NCI-H345 treated with DMSO at 0.1 percent for 48 hours (cell line): Measurements from ENCODE around the gene ASTL.

ENCODE experiments used
- DNase-seq: peaks from one replicate; lab custom pipeline; 2025; ENCODE audit not compliant: unreplicated experiment; lab: John Stamatoyannopoulos, UW

The ASTL gene

DNA sequence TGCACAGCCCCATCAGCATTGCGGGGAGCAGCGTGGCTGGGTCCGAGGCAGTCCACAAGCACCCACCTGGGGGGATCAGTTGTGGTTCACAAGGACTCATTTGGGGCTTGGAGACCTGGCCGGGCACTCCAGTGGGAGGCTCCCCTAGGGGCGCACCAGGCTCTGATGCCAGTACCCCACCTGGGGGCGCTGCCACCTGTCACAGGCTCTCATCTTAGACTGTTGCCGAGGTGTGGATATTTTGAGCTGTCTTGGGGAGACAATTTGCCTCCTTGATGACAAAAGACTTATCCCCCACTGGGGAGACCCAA lies 25.0 kb downstream of the ASTL start:
- no peak for DNase-seq

DNA sequence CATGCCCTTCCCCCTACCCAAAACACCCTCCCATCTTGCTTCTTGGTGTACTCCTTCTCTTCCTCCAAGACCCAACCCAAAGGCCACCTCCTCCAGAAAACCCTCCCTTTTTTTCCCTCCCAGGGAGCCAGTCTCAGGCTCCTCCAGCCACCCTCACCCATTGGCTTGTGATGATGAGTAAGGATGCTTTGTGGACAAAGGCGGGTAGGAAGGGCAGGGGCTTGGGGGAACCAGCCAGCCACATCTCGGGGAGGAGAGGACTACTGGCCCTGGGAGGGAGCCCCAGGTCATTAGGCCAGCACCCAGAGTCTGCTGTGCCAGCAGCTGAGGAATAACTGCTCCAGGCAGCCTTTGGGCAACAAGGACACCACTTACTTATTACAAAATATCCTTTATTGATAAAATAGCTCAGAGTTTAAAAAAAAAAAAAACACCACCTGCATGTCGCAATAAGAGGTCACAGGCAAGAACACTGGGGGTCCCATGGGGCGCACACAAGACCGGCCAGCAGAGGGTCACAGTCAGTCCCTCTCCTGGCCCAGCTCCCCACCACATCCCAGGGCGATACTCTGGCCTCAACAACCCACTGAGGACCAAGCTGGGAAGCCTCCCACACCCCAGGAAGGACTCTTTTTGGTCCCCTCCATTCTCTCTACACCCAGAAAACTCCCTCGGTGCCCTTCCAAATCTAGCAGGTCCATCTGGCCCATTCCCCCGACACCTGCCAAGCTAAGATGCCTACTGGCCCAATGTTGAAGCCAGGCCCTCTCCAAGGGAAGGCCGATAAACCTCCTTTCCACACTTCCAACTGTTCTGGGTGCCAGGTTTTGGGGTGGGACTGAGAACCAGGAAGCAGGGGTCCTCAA lies 25.6 kb downstream of the ASTL start:
- no peak for DNase-seq

DNA sequence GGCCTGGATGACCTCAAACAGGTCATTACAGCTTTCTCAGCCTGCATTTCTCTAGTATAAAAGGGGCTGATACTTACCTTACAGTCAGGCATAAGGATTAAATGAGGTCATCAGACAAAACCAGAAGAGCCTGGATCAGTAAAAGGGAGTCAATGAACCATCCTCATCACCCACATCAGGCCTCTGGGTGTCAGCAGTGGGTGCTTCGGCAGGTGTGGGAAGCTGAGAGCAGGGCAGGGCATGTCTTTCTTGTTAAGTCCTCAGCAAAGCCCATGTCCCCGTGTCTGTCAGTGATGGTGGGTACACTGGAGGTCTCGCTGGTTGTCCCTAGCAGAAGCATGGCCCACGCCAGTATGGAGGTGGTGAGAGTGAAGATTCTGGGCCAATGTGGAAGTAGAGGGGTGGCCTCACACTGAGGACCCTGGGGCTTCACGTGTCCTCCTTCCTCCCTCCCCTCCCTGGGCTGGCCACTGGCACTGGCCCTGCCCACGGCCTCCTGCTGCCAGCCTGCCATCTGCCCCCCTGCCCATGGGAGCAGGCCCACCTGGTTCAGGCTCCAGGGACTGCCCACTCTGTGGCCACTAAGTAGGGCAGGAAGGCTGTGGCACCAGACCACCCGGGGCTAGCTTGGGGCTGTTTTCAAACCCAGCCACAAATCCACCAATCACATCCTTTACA lies 26.3 kb downstream of the ASTL start:
- no peak for DNase-seq

DNA sequence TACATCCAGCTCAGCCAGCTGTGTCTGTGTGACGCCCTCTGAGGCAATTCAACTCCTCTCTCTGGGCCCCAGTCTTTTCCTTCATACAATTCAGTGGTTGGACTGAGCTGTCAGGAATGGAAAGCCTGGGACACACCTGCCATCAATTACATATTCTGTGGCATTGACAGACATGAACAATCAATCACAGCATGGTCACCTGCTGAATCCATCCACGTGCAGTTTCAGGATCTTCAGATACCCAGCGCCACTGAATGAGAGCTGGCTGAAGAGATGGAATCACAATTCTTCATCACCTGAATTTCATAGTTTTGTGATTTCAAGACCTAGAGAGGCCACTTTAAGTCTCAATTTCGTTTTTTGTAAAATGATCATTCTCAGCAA lies 27.1 kb downstream of the ASTL start:
- no peak for DNase-seq

DNA sequence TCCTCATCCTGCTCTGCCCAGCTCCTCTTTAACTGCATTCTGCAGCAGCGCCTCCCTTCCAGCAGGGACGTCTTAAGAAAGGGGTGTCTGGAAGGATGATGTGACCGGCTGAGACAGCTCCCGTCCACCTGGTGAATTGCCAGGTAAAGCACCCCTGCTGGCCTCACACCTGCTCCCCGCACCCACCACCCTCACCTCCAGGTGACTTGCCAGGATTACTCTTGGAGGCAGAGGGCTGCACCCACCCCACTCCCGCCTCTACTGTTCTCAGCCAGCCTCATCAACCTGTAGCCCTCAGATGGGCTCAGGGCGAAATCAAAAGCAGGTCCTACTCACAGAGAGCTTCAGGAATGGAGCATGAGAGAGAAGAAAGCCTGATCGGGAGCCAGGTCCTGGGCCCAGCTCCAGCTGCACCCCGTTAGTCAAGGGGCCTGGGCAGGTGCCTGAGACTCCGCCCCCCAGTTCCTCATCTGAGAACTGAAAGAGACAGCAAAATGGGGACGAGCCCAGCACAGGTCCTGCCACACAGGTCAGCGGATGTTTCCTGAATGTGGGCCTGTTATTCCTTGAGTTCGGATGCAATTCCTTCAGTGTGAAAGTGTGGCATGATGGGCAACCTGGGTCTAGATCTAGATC lies 27.6 kb downstream of the ASTL start:
- DNase-seq = no peak

DNA sequence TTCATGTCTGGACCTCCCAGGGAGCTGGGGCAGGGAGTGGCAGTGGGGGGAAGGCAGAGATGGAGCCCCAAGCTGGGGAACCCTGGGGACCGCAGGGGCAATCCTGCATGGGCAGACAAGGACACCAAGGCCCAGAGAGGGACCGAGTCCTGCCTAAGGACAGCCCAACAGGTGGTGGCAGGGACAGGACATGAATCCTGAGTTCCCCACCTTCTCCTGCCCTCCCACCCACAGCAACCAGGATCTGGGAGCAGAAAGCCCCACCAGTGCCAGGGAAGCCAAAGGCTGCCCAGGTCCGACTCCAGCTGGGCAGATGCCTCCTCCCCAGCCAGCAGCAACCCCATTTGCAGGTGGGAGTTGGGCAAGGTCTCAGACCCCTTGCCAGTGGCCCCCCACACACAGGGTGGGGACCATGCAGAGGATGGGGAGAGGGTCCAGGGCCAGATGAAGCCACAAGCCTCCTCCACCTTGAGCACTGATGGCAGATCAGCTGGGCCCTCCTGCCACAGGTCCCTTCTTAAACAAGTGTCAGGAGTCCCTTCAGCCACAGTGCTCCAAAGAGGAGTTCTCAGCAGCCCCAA lies 28.3 kb downstream of the ASTL start:
- DNase-seq = no peak

DNA sequence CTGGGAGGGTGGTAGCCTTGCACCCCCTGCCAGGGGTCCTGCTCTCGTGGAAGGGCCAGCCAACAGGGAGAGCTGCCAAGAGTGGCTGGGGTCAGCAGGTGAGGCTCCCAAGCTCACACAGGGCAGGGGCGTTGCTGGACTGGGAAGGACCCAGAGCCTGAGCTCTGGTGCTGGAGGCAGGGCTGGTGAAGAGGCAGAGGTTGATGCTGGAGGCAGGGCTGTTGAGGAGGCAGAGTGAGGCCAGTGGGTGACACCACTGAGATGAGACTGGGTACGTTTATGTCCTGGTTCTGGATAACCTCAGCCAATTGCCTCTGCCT lies 29.0 kb downstream of the ASTL start:
- no peak for DNase-seq

DNA sequence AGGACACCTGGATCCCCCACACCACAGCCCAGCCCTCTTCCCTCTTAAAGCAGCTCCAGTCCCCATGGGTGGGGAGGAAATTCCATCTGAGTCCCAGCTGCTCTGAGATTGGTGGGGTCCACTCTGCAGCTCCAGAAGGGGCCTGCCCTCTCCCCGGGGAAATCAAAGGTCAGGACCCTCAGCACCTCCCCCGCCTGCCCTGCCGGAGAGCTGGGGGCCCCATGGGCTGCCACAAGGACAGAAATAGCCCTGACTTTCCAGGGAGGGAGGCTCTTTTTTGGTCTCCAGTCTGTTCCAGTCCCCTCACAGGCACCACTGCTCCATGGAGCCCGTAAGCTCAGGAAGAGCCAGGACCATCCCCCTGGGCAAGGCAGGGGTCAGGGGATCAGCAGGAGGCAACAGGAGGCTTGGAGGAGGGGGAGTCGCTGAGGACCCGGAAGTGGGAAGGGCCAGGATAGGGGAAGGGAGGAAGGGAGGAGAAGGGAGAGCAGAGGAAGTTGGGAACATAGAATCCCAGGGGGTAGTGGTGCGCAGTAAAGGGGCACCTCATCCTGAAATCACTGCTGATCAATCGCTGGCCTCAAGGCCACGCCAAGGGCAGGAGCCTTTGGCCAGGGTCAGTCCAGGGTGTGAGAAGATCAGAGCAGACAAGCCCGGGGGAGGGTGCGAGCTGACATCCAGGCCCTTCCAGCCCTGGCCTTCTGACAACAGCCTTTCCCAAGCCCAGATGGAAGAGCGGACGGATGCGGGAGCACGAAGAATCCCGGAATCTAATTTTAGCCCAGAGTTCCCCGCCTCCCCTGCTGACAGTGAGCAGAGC lies 29.6 kb downstream of the ASTL start:
- DNase-seq = no peak

DNA sequence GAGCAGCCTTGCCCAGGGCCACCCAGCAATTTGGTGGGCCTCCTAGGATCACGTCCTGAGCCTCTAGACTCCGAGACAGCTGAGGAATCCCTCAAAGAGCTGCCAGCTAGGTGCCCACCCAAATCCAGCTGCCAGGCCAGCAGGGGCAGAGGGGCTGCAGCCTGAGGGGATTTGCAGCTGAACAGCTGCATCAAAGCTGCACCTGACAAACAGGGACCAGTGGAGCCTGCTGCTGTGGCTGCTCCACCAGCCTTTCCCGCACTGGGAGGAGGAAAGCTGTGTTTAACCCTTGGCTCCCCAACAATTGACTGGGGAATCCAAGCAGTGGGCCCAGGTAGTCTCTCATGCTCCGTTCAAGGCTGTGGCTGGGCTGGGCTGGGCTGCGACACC lies 30.2 kb downstream of the ASTL start:
- DNase-seq = no peak

DNA sequence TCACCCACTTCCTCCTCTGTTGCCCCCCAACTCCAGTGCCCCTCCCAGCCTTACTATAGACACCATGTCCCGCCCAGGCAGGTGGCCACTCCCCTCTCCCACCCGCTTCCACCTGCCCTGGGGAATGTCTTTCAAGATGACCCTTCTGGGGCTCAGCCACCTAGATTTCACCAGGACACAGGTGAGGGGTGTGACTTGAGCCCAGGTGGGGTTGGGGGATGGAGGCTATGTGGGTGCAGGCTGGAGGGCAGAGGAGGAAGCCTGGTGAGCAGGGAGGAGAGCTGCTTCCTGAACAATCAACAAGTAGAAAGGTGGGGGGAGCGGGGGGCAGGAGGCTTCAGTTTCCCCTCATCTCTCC lies 30.6 kb downstream of the ASTL start:
- DNase-seq = no peak

DNA sequence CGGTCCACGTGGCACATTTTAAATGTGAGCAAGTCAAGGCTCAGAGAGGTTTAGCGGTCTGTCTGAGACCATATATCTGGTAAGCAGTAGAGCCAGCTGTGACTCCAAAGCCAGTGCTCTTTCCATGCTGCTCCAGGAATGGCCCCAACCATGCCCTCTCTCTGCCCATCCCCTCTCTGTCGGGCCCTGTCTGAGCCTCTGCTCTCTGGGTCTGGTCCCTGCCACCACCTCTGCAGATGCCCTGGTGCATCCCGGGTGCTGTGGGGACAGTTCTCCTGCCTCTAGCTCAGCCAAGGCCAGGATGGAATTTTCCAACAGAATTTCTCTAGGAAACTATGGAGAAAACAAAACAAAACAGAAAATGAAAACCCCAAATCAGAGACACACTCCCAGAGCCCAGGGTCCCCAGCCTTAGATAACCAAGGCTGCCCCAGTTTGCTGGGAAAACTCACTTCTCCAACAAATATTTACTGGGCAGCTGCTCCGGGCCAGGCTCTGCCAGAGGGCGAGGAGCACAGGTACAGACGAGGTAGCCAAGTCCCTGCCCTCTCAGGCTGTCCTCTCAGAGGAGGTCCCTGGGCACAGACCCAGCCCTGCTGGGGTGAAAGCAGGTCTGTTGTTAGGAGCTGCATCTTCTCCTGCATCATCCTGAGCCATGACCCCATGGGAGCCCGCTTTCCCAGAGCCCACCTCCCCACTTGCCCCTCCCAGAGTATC lies 31.2 kb downstream of the ASTL start:
- no peak for DNase-seq

DNA sequence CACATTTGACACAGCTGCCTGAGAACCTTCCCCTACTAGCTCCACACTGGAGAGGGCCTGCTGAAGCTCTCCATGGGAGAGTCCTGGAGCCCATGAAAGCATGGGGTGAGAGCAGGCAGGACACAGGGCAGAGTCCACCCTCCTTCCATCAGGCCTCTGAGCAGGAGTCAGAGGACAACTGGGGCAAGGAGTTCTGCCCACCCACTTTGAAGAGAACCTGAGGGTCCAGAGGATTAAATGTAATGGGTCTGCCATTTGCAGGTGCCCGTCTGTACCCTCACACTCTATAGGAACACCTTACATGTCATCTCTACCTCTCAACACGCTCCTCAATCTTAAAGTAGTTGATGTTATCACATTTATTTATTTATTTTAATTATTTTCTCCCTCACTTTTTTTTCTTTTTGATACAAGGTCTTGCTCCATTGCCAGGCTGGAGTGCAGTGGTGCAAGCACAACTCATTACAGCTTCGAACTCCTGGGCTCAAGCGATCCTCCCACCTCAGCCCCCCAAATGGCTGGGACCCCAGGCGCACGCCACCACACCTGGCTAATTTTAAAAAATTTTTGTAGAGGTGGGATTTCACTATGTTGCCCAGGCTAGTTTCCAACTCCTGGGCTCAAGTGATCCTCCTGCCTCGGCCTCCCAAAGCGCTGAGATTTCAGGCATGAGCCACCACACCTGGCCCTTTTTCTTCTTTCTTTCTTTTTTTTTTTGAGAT lies 32.1 kb downstream of the ASTL start:
- no peak for DNase-seq

DNA sequence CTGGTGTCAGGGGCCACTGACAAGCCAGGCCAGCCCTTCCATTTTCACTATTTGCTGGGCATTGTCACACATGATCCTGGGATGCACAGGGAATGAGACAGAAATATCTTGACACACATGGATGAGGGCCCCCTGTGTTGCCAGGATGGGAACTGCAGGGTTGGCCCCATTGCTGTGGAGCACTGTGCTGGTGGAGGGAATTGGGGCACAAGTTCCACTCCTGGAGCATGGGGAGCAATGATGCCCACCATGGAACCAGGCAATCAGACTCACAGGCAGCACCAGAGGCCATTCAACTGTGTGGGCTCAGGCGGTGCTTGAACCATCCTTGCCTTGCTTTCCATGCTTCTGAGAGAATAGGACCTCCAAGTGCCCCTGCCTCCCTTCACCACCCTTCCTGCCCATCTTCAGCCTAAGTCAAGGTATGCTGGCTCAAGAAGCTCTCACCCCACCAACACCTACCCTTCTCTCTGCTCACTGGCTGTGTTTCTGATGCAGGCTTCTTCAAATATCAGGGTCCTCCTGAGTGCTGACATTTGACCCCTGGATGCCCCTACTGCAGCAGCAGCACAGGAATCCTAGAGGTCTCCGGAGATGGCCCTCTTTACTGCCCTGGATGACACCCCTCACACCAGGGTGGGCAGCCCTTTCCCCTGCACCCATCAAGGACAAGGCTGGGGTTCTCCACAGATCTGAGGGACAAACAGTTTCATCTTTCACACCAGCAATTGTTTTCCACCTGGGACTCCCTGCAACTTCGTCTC lies 33.0 kb downstream of the ASTL start:
- no peak for DNase-seq

DNA sequence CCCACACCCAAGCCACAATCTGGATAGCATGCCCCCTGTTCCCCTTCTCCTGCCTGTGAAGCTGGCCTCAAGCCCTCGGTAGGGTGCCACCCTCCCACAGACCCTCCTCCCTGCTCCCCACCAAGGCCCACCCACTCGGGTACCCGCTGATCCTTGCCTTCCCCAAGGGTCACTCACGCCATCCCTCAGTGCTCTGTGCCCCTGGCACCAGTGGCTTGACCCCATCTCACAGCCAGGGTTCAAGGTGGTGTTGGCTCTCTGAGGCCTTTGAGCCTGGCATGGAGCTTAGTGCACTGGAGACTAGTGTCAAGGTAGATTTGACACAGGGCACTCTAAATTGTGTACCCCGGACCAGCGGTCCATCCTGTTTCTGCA lies 33.8 kb downstream of the ASTL start:
- no peak for DNase-seq

DNA sequence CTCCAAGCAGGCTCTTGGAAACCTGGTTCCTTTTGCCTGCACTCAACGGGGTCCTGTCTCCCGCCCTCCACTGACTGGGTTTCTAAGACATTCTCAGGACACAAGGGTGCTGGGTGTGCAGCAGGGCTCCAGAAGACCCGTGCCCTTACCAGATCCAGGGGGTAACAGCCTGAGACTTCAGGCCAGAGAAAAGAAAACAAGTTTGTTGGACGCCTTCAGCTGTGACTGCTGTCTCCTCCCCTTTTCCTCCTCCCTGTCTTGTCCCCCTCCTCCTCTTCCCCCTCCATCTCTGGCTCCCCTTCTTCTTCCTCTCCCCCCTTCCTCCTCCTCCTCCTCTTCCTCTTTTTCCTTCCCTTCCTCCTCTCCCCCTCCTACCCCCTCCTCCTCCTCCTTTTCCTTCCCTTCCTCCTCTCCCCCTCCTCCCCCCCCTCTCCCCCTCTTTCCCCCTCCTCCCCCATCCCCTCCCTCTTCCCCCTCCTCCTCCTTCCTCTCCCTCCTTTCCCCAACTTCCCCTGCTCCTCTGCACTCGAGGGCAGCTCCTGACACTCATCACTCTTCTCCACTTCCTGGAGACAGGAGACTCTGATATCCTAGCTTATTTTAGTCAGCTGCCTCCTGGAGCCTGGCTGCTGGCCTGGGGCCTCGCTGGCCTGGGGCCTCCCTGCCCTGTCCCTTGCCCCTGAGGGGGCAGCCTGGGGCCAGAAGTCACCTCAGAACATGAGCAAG lies 34.4 kb downstream of the ASTL start:
- no peak for DNase-seq

DNA sequence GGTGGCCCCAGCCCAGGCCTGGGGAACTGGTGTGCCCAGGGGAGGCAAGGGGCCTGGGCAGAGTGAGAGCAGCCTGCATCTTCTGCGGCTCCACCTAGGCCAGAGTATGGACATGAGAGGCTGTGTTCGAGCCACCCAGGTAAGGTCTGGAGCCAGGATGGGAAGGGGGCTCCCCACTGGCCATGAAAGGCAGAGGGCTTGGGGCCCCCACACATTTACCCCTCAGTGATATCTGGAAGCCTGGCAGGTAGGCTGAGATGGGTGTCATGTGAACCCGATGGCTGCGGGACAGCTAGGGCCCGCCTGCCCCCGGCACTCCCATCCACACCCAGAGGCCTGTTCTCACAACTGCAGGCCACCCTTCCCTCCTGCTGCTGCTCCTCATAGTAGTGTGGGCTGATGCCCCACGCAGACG lies 35.1 kb downstream of the ASTL start:
- no peak for DNase-seq

DNA sequence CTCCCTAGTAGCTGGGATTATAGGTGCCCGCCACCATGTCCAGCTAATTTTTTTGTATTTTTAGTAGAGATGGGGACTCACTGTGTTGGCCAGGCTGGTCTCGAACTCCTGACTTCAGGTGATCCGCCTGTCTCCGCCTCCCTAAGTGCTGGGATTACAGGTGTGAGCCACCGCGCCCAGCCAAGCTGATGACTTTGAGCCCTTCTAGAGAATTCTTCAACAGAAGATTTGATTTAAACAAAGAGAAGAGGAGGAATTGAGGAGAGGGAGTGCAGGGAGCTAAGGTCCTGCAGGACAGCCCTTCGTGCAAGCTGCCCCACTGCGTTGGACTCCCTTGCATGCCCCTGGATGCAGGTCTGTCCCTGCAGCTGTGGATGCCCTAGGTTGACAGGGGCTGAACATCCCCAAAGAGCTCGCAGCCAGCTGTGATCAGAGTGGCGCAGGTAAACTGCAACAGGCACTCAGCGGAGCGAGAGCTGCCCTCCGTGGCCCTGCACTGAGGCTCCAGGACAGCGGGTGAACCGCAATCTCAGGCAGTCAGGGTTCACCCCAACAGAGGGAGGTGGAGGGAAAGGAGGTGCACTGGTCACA lies 35.6 kb downstream of the ASTL start:
- no peak for DNase-seq

DNA sequence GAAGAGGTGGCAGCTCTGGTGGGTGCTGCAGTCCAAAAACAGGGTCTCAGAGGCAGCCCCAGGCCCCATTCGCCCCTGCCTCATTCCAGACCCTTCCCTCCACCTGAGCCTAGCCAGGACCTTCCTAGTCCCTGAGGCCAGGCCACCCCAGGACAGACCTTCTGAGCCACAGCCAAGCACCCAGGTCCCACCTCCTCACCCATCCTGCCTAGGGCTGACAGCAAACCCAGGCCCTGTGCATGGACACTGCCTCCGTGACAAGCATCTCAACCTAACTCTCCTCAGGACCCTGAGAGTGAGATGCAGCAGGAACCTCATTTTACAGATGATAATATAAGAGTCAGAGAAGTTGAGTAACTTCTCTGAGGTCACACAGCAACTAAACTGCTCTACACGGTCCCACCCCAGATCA lies 37.4 kb downstream of the ASTL start:
- DNase-seq = no peak
